GM12875 (cell line): ENCODE results near the gene POU2F2.

Source experiments
- H3K4me3 ChIP-seq: one replicate; pipeline ENCODE4 v1.5.1; 2011; ENCODE audit warnings: low read depth, low read length, control low read depth
- CTCF ChIP-seq: IDR thresholded peaks from 2 replicates; pipeline ENCODE4 v1.5.1; 2011; ENCODE audit warnings: low read depth, mild to moderate bottlenecking, control low read depth, inconsistent platforms, low read length, moderate library complexity, borderline replicate concordance; ENCODE audit not compliant: insufficient read depth

Gene POU2F2

GRCh38 chr19:42168206-42168605, 36.0 kb upstream of the POU2F2 start:
- TF ChIP-seq CTCF, result no peak
- H3K4me3 ChIP-seq, result no peak overlapping the region

DNA sequence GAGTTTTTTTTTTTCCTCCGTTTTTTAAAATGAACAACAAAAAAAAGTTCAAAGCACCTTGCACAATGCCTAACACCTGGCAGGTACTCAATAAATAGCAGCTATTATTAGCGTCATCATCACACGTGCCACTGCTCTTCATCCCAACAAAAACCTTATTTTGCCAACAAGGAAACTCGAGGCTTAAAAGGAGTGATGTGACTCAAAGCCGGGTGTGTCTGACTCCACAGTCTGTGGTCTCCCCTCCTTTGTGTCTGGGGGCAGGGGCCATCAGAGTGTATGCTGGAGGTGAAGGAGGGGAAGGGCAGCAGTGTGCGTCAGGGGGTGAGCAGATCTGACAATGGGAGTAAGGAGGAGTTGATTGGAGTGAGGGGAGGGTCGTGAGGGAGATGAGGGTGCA, 34.1 kb upstream of the POU2F2 start:
- no peak for TF ChIP-seq CTCF
- no peak overlapping the region for H3K4me3 ChIP-seq

DNA sequence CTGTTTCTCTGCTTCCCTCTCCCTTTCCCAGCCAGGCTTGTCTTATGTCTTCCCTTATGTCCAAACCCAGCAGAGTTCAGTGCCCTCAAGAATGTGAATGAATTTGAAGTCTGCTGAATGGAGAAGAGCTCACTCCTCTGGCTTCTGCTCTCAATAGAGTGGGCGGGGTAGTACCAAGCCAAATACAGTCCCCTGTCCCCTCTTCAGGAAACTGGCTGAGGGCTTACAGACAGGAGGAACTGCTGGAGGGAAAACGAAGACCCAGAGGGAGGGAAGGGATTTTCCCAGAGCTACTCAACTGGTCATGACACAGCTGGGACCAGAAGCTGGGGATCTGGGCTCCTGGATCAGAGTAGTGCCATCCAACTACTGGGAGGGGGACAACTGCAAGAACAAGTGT, 32.9 kb upstream of the POU2F2 start:
- no peak for TF ChIP-seq CTCF
- no peak overlapping the region for H3K4me3 ChIP-seq

DNA sequence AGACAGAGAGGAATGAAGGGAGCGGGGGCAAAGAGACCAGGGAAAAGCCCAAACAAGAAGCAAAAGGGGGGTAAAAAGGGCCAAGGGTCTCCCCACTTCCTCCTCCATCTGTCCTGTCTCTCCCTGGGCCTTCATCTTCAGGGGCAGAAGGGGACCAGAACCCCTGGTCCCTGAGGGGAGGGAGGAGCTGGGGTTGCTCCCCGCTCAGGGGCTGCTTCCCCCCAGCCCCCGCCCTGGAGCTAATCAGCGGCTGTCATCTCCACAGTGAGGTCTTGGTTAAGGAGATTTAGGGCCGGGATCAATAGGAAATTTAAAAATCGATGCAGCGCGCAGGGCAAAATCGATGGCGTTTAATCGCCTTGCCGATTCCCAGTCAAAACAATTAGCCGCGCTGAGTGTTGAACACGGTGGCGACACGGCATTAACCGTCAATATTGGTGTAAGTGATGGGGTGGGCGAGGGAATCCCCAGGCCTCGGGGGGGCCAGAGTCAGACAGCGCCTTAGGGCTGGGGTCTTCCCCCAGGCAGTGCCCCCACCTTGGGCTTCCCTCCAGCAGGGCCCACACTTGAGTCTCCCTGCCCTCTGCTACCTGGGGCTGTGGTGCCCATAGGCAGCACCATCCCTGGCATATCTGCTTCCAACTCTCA, 29.5 kb upstream of the POU2F2 start:
- TF ChIP-seq CTCF, result no peak

DNA sequence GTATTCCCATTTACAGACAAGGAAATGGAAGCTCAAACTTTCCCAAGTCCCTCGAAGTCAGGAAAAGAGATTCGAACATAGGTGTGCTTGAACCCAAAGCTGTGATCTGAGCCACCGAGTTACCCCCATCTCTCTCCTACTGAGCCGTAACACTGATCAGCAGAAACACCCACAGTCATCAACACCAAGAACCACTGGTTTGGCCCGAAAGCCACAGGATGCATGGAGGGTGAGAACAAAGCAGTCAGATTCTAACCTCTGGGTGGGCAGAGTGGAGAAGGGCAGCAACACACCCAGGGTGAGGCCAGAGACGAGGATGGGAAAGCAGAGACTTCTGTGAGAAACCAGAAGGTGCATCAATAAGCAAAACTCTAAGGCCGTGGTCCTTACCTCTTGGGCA, 27.7 kb upstream of the POU2F2 start:
- TF ChIP-seq CTCF, result no peak
- H3K4me3 ChIP-seq, result no peak overlapping the region

More for the DNA sequence above, 29.5 kb upstream of the POU2F2 start:
- H3K4me3 ChIP-seq, result no peak overlapping the region

DNA sequence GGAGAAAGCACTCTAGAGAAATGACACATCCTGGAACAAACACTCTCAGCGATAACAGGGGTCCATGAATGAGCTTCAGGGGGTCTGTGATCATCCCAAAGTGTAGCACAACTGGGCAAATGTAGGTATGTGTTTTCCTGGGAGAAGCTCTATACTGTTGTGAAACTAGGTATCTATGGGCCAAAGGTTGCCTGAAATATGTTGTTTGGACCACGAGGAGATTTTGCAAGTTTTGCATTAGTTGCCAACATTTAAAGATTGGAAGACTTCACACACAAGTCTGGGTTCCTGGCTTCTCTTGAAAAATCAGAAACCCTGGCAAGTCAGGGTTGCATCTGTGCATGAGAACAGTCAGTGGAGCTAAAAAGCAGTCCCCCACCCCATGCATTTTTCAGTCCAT, 26.7 kb upstream of the POU2F2 start:
- TF ChIP-seq CTCF, result no peak
- no peak overlapping the region for H3K4me3 ChIP-seq

GRCh38 chr19:42156571-42156970, 24.3 kb upstream of the POU2F2 start:
- TF ChIP-seq CTCF, result no peak
- no peak overlapping the region for H3K4me3 ChIP-seq
